Stimulated activated CD8-positive, alpha-beta memory T cell treated with anti-CD3 and anti-CD28 coated beads, Interleukin-7, amount 100 ng/mL, for 48 hours (primary cell): ENCODE measurements around the gene WDR62.
"Not testable (repeated sequence)": the region's sequence is repeated elsewhere in the genome, so short reads cannot be mapped to it uniquely, and the experiment has no call there.

Experiments
- DNase-seq, 2 donors: peaks; one replicate each; pipeline ENCODE4 v3.0.0-alpha.2; 2020; ENCODE audit warnings: low read depth in 1 of 2; ENCODE audit errors: extremely low read depth in 1 of 2

Gene WDR62

DNA sequence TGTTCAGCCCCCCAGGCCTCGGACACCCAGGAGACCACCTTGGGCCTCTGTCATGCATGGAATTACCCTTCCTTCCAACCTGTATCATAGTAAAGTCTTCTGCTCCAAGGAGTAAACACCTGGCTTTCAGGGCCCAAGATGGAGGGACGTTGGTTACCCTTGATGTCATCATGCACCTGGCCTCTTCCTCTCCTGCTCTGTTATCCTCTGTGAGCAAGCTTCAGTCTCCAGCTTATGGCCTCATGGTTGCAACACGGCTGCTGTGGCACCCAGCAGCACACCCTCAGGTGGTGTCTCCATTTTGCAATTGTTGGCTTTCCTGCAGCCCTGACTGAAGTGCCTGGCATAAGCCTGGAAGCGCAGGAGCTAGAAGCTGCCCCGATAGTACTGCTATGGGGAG lies 52.3 kb downstream of the WDR62 start:
- no peak for DNase-seq

- no peak for DNase-seq
Observed at GRCh38 chr19:36108684-36109083, 54.0 kb downstream of the WDR62 start.

GRCh38 chr19:36110487-36111199 lies 55.9 kb downstream of the WDR62 start, which contains the start of gene OVOL3:
OVOL3 (plus strand) TSS chr19:36111143; CDS start chr19:36111203, 60 bp downstream.
- no peak for DNase-seq

DNA sequence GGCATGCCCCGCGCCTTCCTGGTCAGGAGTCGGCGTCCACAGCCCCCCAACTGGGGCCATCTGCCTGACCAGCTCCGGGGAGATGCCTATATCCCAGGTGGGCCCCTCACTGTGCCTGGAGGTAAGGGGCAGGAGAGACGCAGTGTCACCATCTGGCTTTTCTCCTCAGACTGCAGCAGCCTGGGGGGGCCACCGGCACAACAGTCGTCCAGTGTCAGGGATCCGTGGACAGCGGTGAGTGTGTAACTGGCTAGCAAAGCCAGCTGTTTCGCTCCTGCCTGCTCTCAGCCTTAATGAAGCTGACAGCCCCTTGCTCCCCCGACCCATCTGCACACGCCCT lies 56.5 kb downstream of the WDR62 start:
- DNase-seq: no peak

DNA sequence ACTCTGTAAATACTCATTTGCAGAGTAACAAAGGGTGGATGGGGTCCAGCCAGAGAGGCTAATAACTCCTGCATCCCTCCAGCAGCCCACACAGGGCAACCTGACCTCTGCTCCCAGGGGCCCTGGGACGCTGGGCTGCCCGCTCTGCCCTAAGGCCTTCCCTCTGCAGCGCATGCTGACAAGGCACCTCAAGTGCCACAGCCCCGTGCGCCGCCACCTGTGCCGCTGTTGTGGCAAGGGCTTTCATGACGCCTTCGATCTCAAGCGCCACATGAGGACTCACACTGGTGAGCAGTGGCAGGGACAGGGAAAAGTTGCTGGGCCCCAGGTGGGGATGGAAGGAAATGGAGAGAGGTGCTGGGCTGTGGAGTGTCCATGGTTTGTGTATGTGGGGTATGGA lies 58.0 kb downstream of the WDR62 start:
- no peak for DNase-seq

DNA sequence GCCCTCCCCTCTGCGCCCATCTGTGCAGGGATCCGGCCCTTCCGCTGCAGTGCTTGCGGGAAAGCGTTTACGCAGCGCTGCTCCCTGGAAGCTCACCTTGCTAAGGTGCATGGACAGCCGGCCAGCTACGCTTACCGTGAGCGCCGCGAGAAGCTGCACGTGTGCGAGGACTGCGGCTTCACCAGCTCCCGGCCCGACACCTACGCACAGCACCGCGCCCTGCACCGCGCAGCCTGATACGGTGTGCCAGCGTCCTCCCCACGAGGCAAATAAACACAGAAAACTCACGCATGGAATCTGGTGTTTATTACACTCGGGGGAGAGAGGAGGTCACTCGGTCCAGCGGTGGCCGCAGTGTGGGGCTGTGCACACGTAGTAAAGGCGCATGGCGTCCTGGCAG lies 58.7 kb downstream of the WDR62 start:
- DNase-seq: no peak

- no peak for DNase-seq
Observed at GRCh38 chr19:36113894-36114720, 59.4 kb downstream of the WDR62 start.

- DNase-seq: peak; percentile 96 to 99
Observed at GRCh38 chr19:36114721-36115452, 60.2 kb downstream of the WDR62 start, which contains the start of gene POLR2I. POLR2I (minus strand) TSS chr19:36114875; CDS start chr19:36114856, 19 bp downstream.

- peak; percentile 73 to 77 for DNase-seq
Observed at GRCh38 chr19:36115453-36116343, 61.0 kb downstream of the WDR62 start, which contains the start of gene TBCB. TBCB (plus strand) TSS chr19:36115468; CDS start chr19:36115561, 93 bp downstream.

- DNase-seq: no peak
Observed at GRCh38 chr19:36116344-36116637, 61.6 kb downstream of the WDR62 start.

DNA sequence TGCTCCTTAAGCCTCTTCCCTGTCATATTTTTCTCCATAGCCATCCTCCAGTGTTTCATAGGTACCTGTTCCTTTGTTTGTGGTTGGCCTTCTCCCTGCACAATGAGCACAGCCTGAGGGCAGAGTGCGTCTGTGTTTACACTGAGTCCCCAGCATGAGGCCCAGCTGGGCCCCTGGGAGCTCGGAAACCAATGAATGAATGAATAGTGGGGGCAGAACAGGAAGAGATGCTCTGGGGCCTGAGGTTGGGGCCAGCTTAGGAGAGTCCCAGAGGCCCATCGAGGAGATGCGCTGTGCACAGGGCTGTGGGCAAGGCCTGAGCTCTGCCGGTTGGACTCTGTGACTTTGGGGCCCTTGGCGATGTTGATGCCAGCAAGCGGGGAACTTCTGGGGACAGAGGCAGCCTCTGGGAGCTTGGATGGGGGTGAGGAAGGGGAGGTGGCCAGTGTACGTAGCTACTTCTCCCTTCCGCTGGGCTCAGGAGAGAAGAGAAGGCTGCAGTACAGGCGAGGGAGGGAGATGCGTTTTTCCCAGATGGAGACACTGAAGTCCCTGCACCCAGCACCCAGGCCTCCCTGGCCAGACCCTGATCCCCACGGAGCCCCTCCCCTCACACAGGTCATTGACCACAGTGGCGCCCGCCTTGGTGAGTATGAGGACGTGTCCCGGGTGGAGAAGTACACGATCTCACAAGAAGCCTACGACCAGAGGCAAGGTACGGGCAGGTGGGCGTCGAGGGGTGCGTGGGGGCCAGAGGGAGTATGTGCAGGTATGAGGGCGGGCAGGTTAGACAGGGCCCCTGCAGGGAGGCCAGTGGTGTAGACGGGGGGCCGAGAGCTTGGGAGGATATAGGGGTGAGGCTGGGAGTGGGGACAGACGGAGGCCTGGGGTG lies 65.6 kb downstream of the WDR62 start:
- no peak for DNase-seq

- DNase-seq: no peak
Observed at GRCh38 chr19:36120984-36121358, 66.3 kb downstream of the WDR62 start.

DNA sequence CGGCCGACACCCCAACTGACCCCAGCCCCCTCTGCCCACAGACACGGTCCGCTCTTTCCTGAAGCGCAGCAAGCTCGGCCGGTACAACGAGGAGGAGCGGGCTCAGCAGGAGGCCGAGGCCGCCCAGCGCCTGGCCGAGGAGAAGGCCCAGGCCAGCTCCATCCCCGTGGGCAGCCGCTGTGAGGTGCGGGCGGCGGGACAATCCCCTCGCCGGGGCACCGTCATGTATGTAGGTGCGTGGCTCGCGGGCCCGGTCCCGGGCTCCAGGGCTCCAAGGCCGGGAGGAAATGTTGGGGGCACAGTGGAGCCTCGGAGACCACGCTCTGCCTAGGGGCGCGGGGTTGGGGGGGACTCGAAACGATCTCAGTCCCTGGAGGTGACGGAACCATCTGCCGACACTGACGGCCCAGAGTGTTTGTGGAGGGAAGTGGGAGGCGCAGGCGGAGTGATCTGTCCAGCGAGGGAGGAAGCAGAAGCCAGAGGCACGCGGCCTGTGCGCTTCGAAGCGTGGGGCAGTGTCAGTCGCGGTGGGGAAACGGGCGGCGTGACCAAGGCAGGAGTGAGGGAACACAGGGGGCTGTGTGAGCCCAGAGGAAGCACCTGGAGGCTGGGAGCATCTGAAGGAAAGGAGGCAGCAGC lies 66.9 kb downstream of the WDR62 start:
- DNase-seq: no peak

GRCh38 chr19:36125557-36125956 lies 70.9 kb downstream of the WDR62 start:
- DNase-seq: no peak

DNA sequence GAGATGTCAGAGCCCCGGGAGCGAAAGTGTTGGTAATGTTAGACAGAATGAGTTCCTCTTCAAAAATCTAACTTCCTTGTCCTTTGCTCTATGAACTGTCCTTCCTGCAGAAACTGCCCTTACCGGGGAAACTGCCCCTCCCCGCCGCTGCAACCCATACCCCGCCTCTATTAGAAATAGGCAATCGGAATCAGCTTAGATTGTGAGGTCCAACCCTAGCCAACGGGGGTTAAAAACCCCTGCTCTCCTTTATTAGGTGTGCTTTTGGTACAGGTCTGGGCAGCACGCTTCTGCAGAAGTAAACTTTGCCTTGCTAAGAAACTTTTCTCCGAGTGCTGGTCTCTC lies 73.7 kb downstream of the WDR62 start:
- no peak for DNase-seq

DNA sequence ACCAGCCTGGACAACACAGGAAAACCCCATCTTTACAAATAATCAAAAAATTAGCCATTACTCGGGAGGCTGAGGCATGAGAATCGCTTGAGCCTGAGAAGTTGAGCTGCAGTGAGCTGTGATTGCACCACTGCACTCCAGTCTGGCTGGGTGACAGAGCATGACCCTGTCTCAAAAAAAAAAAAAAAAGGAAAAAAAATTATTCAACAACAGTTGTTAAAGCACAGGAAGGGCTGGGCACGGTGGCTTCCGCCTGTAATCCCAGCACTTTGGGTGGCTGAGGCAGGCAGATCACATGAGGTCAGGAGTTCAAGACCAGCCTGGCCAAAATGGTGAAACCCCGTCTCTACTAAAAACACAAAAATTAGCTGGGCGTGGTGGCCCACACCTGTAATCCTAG lies 76.5 kb downstream of the WDR62 start:
- not testable (repeated sequence) for DNase-seq

- DNase-seq: not testable (repeated sequence)
Observed at GRCh38 chr19:36134867-36135266, 80.2 kb downstream of the WDR62 start.

- DNase-seq: no peak
Observed at GRCh38 chr19:36136964-36137686, 82.4 kb downstream of the WDR62 start.

DNA sequence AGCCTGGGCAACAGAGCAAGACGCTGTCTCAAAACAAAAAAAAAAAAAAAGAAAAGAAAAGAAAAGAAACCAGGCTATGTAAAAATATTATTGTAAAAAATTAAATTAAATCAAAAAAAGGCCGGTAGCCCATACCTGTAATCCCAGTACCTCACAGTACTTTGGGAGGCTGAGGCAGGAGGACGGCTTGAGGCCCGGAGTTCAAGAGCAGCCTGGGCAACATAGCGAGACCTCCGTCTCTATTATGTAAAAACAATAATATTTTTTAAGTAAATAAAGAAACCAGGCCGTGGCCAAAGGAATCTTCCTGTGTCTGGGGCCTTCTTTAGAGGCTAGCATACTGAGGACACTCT lies 84.4 kb downstream of the WDR62 start:
- DNase-seq: no peak
